ENCODE measurements around the gene IL3RA. TPM values are rescaled to one million over a fixed set of nuclear protein-coding genes. Genes with fewer than 3 reads are reported as not detected.
"Not testable (repeated sequence)": the region's sequence is repeated elsewhere in the genome, so short reads cannot be mapped to it uniquely, and the experiment has no call there.

IL3RA gene
- total and polyA plus RNA-seq, 7 donors: 1.5 to 8.3 (median 4.6) TPM

DNA sequence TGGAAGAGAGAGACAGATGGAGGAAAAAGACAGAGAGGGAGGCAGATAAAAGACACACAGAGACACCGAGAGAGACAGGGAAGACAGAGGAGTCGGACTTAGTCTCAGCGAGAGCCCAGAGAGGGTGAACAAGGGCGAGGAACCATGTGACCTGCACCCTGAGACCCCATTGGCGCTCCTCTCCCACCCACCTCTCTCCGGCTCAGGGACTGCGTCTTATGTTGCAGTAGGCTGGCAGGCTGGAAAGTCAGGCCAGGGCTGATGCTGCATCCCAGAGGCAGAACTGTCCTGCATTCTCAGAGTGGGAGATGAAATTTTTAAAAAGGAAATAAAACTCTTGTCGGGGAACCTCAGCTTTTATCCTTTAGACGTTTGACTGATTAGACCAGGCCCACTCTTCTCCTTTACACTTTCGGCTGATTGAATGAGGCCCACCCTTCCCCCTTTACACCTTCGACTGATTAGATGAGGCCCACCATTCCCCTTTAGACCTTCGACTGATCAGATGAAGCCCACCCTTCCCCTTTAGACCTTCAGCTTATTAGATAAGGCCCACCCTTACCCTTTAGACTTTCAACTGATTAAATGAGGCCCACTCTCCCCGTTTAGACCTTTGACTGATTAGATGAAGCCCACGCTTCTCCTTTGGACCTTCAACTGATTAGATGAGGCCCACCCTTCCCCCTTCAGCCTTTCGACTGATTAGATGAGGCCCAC, 29.5 kb upstream of the IL3RA start:
- TF ChIP-seq CTCF (IDR thresholded peaks at IDR 0.05): no peak
- intact Hi-C loops (cut with DNase I): no loop called here
- no peak for ATAC-seq

GRCh38 chrX:1307626-1308340, 28.8 kb upstream of the IL3RA start:
- ATAC-seq: no peak
- no peaks in the 10 kb centered on the region for H3K4me1 ChIP-seq
- H3K27me3 ChIP-seq (ENCODE audit: insufficient read depth in 3 of 3, low read length in 2 of 3): no peaks in the 10 kb centered on the region
- peaks cover 5% of the 10 kb centered on the region for H3K9me3 ChIP-seq
- intact Hi-C loops (cut with DNase I): no loop called here
- no peak overlapping the region for H3K4me3 ChIP-seq
- no peak overlapping the region for H3K27ac ChIP-seq
- no peak for TF ChIP-seq CTCF (IDR thresholded peaks at IDR 0.05)
- no peaks in the 10 kb centered on the region for H3K36me3 ChIP-seq (ENCODE audit: insufficient read depth in 1 of 2, low read depth in 1 of 2)
- no peak for DNase-seq
- WGBS, 3 donors: 86 to 90% (median 90%) methylated on average over 10 of the region's 10 CpGs

More for the DNA sequence above, 29.5 kb upstream of the IL3RA start:
- DNase-seq: no peak
- Histone ChIP-seq H3K36me3 (ENCODE audit: insufficient read depth in 1 of 2, low read depth in 1 of 2) (no peaks in the 10 kb centered on the region), H3K27me3 (ENCODE audit: insufficient read depth in 3 of 3, low read length in 2 of 3) (no peaks in the 10 kb centered on the region), H3K4me1 (no peaks in the 10 kb centered on the region), H3K9me3 (peaks cover 5% of the 10 kb centered on the region), H3K27ac (no peak overlapping the region), H3K4me3 (no peak overlapping the region)
- 83 to 89% (median 85%) methylated on average over 15 of the region's 15 CpGs for WGBS, 3 donors

- ATAC-seq: no peak
- Histone ChIP-seq H3K27ac (no peak overlapping the region), H3K4me1 (no peaks in the 10 kb centered on the region), H3K36me3 (ENCODE audit: insufficient read depth in 1 of 2, low read depth in 1 of 2) (no peaks in the 10 kb centered on the region), H3K9me3 (peaks cover 5% of the 10 kb centered on the region), H3K27me3 (ENCODE audit: insufficient read depth in 3 of 3, low read length in 2 of 3) (no peaks in the 10 kb centered on the region), H3K4me3 (no peak overlapping the region)
- no peak for TF ChIP-seq CTCF (IDR thresholded peaks at IDR 0.05)
- intact Hi-C loops (cut with DNase I): no loop called here
- WGBS, 3 donors: 93 to 96% (median 94%) methylated on average over 8 of the region's 8 CpGs
- DNase-seq: no peak
Observed at GRCh38 chrX:1308476-1308875, 28.1 kb upstream of the IL3RA start.

GRCh38 chrX:1308917-1309316, 27.7 kb upstream of the IL3RA start:
- 82 to 85% (median 84%) methylated on average over 12 of the region's 12 CpGs for WGBS, 3 donors
- H3K9me3 ChIP-seq; H3K27ac ChIP-seq; H3K4me3 ChIP-seq; H3K36me3 ChIP-seq (ENCODE audit: insufficient read depth in 1 of 2, low read depth in 1 of 2); DNase-seq; H3K4me1 ChIP-seq; intact Hi-C loops (cut with DNase I); ATAC-seq; H3K27me3 ChIP-seq (ENCODE audit: insufficient read depth in 3 of 3, low read length in 2 of 3): not testable (repeated sequence)

- WGBS, 3 donors: 85 to 91% (median 87%) methylated on average over 7 of the region's 7 CpGs
- Histone ChIP-seq H3K36me3 (ENCODE audit: insufficient read depth in 1 of 2, low read depth in 1 of 2) (no peaks in the 10 kb centered on the region), H3K9me3 (no peaks in the 10 kb centered on the region), H3K4me3 (no peak overlapping the region), H3K27ac (no peak overlapping the region), H3K27me3 (ENCODE audit: insufficient read depth in 3 of 3, low read length in 2 of 3) (no peaks in the 10 kb centered on the region), H3K4me1 (no peaks in the 10 kb centered on the region)
- DNase-seq (no peak), ATAC-seq (no peak)
- intact Hi-C loops (cut with DNase I): no loop called here
- TF ChIP-seq CTCF (IDR thresholded peaks at IDR 0.05): no peak
Observed at GRCh38 chrX:1313788-1314187, 22.8 kb upstream of the IL3RA start.

Measured in psoas muscle (tissue), 8 donors.